AG10803 (cell line): Measurements from ENCODE around the gene PIRT.

Experiments
- DNase-seq: peaks from one replicate; pipeline ENCODE4 v3.0.0; 2010; ENCODE audit warnings: low read depth
- H3K4me3 ChIP-seq: 2 replicates; pipeline ENCODE4 v1.5.1; 2011; ENCODE audit warnings: mild to moderate bottlenecking, low read length, control low read depth
- CTCF ChIP-seq: conservative IDR thresholded peaks from 2 replicates; pipeline ENCODE4 v1.5.1; 2011; ENCODE audit warnings: mild to moderate bottlenecking, low read length, control low read depth, inconsistent platforms

PIRT gene

GRCh38 chr17:10777131-10777807 is 60.6 kb downstream of the PIRT start:
- no peak overlapping the region for H3K4me3 ChIP-seq
- TF ChIP-seq CTCF: no peak
- no peak for DNase-seq

- no peak for DNase-seq
Measured at GRCh38 chr17:10776381-10776780, 61.5 kb downstream of the PIRT start.

GRCh38 chr17:10775740-10776356 is 62.0 kb downstream of the PIRT start:
- TF ChIP-seq CTCF: no peak
- H3K4me3 ChIP-seq: no peak overlapping the region

More at GRCh38 chr17:10776381-10776780, 61.5 kb downstream of the PIRT start:
- TF ChIP-seq CTCF: no peak
- no peak overlapping the region for H3K4me3 ChIP-seq

GRCh38 chr17:10775058-10775457 is 62.8 kb downstream of the PIRT start:
- TF ChIP-seq CTCF: no peak
- DNase-seq: no peak
- no peak overlapping the region for H3K4me3 ChIP-seq

More at GRCh38 chr17:10775740-10776356, 62.0 kb downstream of the PIRT start:
- DNase-seq: no peak

- TF ChIP-seq CTCF: no peak
- no peak overlapping the region for H3K4me3 ChIP-seq
- DNase-seq: no peak
Measured at GRCh38 chr17:10773391-10773790, 64.5 kb downstream of the PIRT start.
